Smooth muscle cell (in vitro differentiated cells): ENCODE measurements around the gene KLK7. TPM values are rescaled to one million over a fixed set of nuclear protein-coding genes. Genes with fewer than 3 reads are reported as not detected.

Experiments
- DNase-seq: peaks from one replicate; lab custom pipeline; 2025; ENCODE audit not compliant: unreplicated experiment; lab: John Stamatoyannopoulos, UW
- H2AFZ ChIP-seq: fragments of 200-600 bp; sonication (generic); 2 replicates; pipeline ENCODE4 v1.6.0; 2016; ENCODE audit warnings: antibody characterized with exemption, low read depth, mild to moderate bottlenecking
- H3F3A ChIP-seq: fragments of 200-600 bp; sonication (generic); 2 replicates; pipeline ENCODE4 v1.6.0; 2017; ENCODE audit warnings: antibody characterized with exemption, low read depth
- H3K27ac ChIP-seq: fragments of 200-600 bp; sonication (generic); 2 replicates; pipeline ENCODE4 v1.5.1; 2016; ENCODE audit warnings: low read depth, mild to moderate bottlenecking
- H3K27me3 ChIP-seq: fragments of 200-600 bp; sonication (generic); 2 replicates; pipeline ENCODE4 v1.6.1; 2016; ENCODE audit warnings: low read depth, mild to moderate bottlenecking
- H3K36me3 ChIP-seq: fragments of 200-600 bp; sonication (generic); 2 replicates; pipeline ENCODE4 v1.5.1; 2016; ENCODE audit warnings: low read depth
- H3K4me1 ChIP-seq: fragments of 200-600 bp; sonication (generic); 2 replicates; pipeline ENCODE4 v1.5.1; 2016; ENCODE audit warnings: low read depth
- H3K4me2 ChIP-seq: fragments of 200-600 bp; sonication (generic); 2 replicates; pipeline ENCODE4 v1.6.0; 2016; ENCODE audit warnings: mild to moderate bottlenecking
- H3K4me3 ChIP-seq: fragments of 200-600 bp; sonication (generic); 2 replicates; pipeline ENCODE4 v1.5.1; 2016; ENCODE audit warnings: mild to moderate bottlenecking
- H3K79me2 ChIP-seq: fragments of 200-600 bp; sonication (generic); 2 replicates; pipeline ENCODE4 v1.6.0; 2016; ENCODE audit warnings: low read depth, mild to moderate bottlenecking
- H3K9ac ChIP-seq: fragments of 200-600 bp; sonication (generic); 2 replicates; pipeline ENCODE4 v1.6.0; 2016; ENCODE audit warnings: low read depth
- H3K9me3 ChIP-seq: fragments of 200-600 bp; sonication (generic); replicated peaks from 2 replicates; pipeline ENCODE4 v1.5.1; 2016; ENCODE audit warnings: low read depth
- H4K20me1 ChIP-seq: fragments of 200-600 bp; sonication (generic); 2 replicates; pipeline ENCODE4 v1.6.0; 2016; ENCODE audit warnings: low read depth
- CTCF ChIP-seq: fragments of 200-600 bp; sonication (generic); IDR thresholded peaks from 2 replicates; pipeline ENCODE4 v1.5.1; 2017; ENCODE audit warnings: borderline replicate concordance, mild to moderate bottlenecking, antibody characterized with exemption; ENCODE audit not compliant: insufficient read depth, poor library complexity, severe bottlenecking
- WGBS: methylation state at CpG from one replicate; pipeline ENCODE4 v1.1.7; 2016; ENCODE audit warnings: low lambda C conversion rate; 5-methylcytosine and 5-hydroxymethylcytosine counted together
- polyA plus RNA-seq: library from polyadenylated mRNA; unstranded; fragments of >200 nt; fragmentation: Nextera tagmentation; extraction: Ambion mirVana; gene quantifications from 2 replicates; pipeline ENCODE4 v1.2.1, GENCODE V29; 2016
- total RNA-seq: library from RNA; depleted of rRNA; stranded (reverse); fragments of >200 nt; gene quantifications from 2 replicates; pipeline ENCODE4 v1.2.3, GENCODE V29; 2014

KLK7 gene
- total and polyA plus RNA-seq, 2 experiments from 2014 or later = 0.25 TPM; not detected in 1

GRCh38 chr19:51025809-51026553, 42.3 kb upstream of the KLK7 start:
- Histone ChIP-seq H3K9me3 (no peaks in the 10 kb centered on the region), H3F3A (no peaks in the 10 kb centered on the region), H3K4me1 (peaks cover 3% of the 10 kb centered on the region), H2AFZ (no peak overlapping the region), H4K20me1 (no peaks in the 10 kb centered on the region), H3K36me3 (no peaks in the 10 kb centered on the region), H3K4me2 (no peak overlapping the region), H3K79me2 (no peaks in the 10 kb centered on the region), H3K4me3 (no peak overlapping the region), H3K27me3 (peaks cover 3% of the 10 kb centered on the region), H3K9ac (no peak overlapping the region), H3K27ac (no peak overlapping the region)
- no peak for DNase-seq
- TF ChIP-seq CTCF = no peak
- 87% methylated on average over 18 of the region's 18 CpGs for whole genome bisulfite sequencing

DNA sequence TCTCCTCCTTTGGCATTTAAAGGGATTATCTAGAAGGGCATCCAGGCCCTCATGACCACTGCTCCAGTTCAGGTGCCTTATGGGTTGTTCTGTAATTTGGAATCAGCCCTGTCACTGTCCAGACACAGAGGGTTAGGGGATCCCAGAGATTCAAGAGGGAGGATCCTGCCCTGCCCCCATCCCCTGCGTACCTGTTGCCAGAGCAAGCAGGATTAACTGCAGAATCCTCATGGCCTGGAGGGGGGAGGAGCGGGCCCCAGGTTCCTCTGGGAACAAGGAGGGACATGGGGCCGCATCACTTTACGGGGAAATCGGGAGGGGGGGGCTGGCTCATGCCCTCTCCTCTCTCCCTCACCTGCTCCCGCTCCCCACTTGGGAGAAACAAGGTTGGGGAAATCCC, 41.7 kb upstream of the KLK7 start:
- Histone ChIP-seq H3K4me3 (no peak overlapping the region), H3K27me3 (peaks cover 5% of the 10 kb centered on the region), H3F3A (no peaks in the 10 kb centered on the region), H3K4me2 (no peak overlapping the region), H3K36me3 (no peaks in the 10 kb centered on the region), H3K79me2 (no peaks in the 10 kb centered on the region), H4K20me1 (no peaks in the 10 kb centered on the region), H2AFZ (no peak overlapping the region), H3K9ac (no peak overlapping the region), H3K9me3 (no peaks in the 10 kb centered on the region), H3K27ac (no peak overlapping the region), H3K4me1 (peaks cover 3% of the 10 kb centered on the region)
- DNase-seq = no peak
- WGBS = 84% methylated on average over 6 of the region's 6 CpGs
- no peak for TF ChIP-seq CTCF

GRCh38 chr19:51024924-51025323, 41.2 kb upstream of the KLK7 start:
- no peak overlapping the region for H3K4me3 ChIP-seq
- no peaks in the 10 kb centered on the region for H3F3A ChIP-seq
- H3K4me1 ChIP-seq = peaks cover 3% of the 10 kb centered on the region
- H3K4me2 ChIP-seq = no peak overlapping the region
- no peaks in the 10 kb centered on the region for H4K20me1 ChIP-seq
- no peaks in the 10 kb centered on the region for H3K36me3 ChIP-seq
- no peak for DNase-seq
- H3K9me3 ChIP-seq = no peaks in the 10 kb centered on the region
- peaks cover 10% of the 10 kb centered on the region for H3K27me3 ChIP-seq
- no peak overlapping the region for H3K9ac ChIP-seq
- no peak overlapping the region for H3K27ac ChIP-seq
- H3K79me2 ChIP-seq = no peaks in the 10 kb centered on the region
- 85% methylated on average over 4 of the region's 5 CpGs for WGBS
- TF ChIP-seq CTCF = no peak
- no peak overlapping the region for H2AFZ ChIP-seq

- no peak for DNase-seq
- no peak for TF ChIP-seq CTCF
- H2AFZ ChIP-seq = no peak overlapping the region
Measured at GRCh38 chr19:51023946-51024345, 40.2 kb upstream of the KLK7 start.

More at GRCh38 chr19:51023946-51024345, 40.2 kb upstream of the KLK7 start:
- Histone ChIP-seq H3K4me3 (no peak overlapping the region), H3K79me2 (no peaks in the 10 kb centered on the region), H3K27ac (no peak overlapping the region), H3K4me1 (peaks cover 7% of the 10 kb centered on the region), H3K27me3 (peaks cover 20% of the 10 kb centered on the region), H3K9ac (no peak overlapping the region), H3F3A (no peaks in the 10 kb centered on the region), H3K4me2 (no peak overlapping the region), H3K9me3 (no peaks in the 10 kb centered on the region), H4K20me1 (no peaks in the 10 kb centered on the region), H3K36me3 (no peaks in the 10 kb centered on the region)
- 73% methylated on average over 11 of the region's 11 CpGs for WGBS
